D721Med (cell line): Measurements from ENCODE around the gene CEACAM16.

Experiments
- DNase-seq: peaks from one replicate; pipeline ENCODE4 v3.0.0; 2011; ENCODE audit warnings: low spot score; ENCODE audit not compliant: insufficient read length
- FAIRE-seq: peaks from 2 replicates; lab custom pipeline; 2011; peaks lifted over from hg19 to GRCh38; lab: Jason Lieb, UNC
- TF ChIP-seq, protein P1 (sequence below): IDR thresholded peaks from 2 replicates; pipeline ENCODE4 v1.5.1; 2012; ENCODE audit warnings: mild to moderate bottlenecking, control low read depth; ENCODE audit not compliant: insufficient read depth; ENCODE audit errors: missing control alignments

CEACAM16 gene

GRCh38 chr19:44738136-44738535 is 39.2 kb downstream of the CEACAM16 start:
- FAIRE-seq (no peak), DNase-seq (no peak)
- TF ChIP-seq, protein P1, sequence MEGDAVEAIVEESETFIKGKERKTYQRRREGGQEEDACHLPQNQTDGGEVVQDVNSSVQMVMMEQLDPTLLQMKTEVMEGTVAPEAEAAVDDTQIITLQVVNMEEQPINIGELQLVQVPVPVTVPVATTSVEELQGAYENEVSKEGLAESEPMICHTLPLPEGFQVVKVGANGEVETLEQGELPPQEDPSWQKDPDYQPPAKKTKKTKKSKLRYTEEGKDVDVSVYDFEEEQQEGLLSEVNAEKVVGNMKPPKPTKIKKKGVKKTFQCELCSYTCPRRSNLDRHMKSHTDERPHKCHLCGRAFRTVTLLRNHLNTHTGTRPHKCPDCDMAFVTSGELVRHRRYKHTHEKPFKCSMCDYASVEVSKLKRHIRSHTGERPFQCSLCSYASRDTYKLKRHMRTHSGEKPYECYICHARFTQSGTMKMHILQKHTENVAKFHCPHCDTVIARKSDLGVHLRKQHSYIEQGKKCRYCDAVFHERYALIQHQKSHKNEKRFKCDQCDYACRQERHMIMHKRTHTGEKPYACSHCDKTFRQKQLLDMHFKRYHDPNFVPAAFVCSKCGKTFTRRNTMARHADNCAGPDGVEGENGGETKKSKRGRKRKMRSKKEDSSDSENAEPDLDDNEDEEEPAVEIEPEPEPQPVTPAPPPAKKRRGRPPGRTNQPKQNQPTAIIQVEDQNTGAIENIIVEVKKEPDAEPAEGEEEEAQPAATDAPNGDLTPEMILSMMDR, result no peak

DNA sequence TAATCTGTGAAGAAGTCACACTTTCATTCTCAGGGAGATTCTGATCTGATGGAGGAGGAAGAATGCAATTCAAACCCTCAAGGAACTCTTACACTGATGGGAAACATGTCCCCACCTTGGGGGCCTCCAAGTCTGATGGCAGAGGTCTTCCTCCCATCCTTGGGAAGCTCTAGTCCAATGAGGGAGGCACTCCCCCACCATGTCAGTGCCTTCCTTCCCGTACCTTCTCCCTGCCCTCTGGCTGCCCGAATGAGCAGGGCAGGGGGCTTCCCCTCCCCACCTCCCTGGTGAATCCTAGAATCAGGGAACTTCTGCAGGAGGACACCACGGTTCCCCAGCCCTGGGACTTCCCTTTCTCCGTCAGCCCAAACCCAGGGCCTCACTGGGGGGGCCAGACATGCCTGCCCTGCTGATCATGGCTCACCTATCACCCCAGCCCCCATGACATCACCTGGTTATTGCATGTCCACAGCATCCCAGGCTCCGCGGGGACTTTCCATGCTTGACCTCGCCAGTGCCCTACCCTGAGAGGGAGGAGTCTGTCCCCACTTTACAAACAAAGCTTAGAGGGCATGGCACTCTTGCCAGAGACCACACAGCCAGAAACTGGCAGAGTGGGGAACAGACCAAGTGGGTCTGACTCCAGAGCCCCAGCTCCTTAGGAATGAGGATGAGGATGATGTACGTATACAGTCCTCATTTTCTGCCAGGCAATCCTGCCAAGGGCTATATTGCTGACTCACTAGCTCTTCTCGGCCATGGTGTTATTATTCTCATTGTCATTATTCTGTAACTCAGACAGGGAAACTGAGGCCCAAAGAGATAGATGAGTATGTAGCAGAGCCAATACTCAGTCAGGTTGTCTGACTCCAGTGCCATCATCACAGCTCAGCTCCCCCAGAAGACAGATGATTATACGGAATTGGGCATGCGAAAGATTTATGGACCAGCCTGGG is 39.9 kb downstream of the CEACAM16 start:
- FAIRE-seq, result no peak
- no peak for DNase-seq
- TF ChIP-seq, protein P1, result no peak

- DNase-seq (no peak), FAIRE-seq (no peak)
- TF ChIP-seq, protein P1, result no peak
Observed at GRCh38 chr19:44740351-44740824, 41.4 kb downstream of the CEACAM16 start.

DNA sequence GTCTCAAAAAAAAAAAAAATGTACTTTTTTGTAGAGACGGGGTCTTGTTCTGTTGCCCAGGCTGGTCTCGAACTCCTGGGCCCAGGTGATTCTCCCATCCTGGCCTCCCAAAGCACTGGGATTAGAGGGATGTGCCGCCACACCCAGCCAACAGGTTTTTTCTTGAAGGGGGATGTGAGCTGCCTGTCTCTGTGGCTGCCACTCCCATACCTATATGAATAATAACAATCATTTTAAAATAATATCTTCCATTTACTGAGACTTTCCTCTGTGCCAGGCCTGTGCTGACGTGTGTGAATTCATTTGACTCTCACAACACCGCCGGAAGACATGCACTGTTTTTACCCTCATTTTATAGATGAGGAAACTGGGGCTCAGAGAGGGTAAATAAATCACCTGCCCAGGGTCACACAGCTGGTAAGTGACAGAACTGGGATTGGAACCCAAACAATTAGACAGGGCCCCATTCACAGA is 42.3 kb downstream of the CEACAM16 start:
- TF ChIP-seq, protein P1, result no peak
- FAIRE-seq (no peak), DNase-seq (no peak)

DNA sequence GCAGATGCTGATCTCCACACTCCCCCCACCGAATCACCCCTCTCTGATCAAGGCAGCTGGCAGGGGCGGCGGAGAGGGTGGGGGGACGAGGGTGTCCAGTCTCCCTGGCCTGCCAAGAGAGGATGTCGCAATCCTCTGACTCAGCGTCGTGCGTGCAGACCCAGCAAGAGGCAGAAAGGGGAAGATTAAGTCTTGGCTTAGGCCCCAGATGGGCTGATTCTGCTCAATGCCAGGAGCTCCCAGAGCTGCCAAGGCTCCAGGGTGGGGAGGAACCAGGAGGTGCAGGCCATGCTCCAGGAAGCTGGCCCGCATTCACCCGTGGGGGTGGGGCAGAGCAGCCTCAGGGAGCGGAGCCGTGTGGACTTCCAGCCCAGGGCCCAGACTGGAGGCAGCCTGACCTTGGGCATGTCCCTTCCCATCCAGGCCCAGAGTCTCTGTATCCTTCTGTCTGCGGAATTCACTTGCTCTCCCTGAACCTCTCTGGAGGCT is 42.9 kb downstream of the CEACAM16 start:
- DNase-seq, result no peak
- TF ChIP-seq, protein P1, result no peak
- no peak for FAIRE-seq

DNA sequence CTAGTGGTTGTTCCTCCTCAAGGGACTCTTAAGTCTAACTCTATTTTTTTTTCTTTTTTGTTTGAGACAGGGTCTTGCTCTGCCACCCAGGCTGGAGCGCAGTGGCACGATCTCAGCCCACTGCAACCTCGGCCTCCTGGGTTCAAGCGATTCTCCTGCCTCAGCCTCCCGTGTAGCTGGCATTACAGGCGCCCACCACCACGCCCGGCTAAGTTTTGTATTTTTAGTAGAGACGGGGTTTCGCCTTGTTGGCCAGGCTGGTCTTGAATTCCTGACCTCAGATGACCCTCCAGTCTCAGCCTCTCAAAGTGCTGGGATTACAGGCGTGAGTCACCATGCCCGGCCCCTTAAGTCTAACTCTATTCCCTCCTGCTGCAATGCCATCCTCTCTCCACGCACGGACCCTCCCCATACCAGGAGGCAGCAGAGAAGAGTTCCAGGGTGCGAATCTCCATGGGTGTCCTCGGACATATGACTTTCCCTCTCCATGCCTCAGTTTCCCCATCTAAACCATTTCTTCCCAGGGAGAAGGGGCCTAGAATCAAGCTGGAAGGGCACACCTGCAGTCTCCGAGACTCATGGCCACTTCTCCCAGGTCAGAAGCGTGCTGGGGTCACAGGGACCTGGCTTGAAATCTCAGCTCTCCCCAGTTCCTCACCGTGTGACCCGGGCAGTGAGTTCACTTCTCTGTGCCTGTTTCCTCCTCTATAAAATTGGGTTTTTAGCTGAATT is 43.5 kb downstream of the CEACAM16 start:
- DNase-seq (no peak), FAIRE-seq (no peak)
- TF ChIP-seq, protein P1, result no peak
